ENCODE results near the gene TMX4. TPM values are rescaled to one million over a fixed set of nuclear protein-coding genes. Genes with fewer than 3 reads are reported as not detected.

The TMX4 gene
- total RNA-seq, 4 donors from 2014 or later = 23.6 to 32.9 (median 28.1) TPM

GRCh38 chr20:8005033-8005432, 14.5 kb downstream of the TMX4 start:
- in situ Hi-C loops (cut with MboI; ENCODE audit: low pct_ligation_motif_present in 1 of 4, low pct_unique_long_range_greater_than_20kb in 1 of 4, low sequenced_read_pairs in 3 of 4) (no loop called here), intact Hi-C loops (cut with DNase I; ENCODE audit: low total_unique reads) (no loop called here)
- whole genome bisulfite sequencing, 2 donors (ENCODE audit: low coverage in 1 of 2) = 68 to 100% methylated on average over 2 of the region's 2 CpGs
- Histone ChIP-seq H3K27ac (no peak overlapping the region), H3K9me3 (no peaks in the 10 kb centered on the region), H3K4me3 (no peak overlapping the region), H3K4me1 (no peaks in the 10 kb centered on the region), H3K27me3 (no peaks in the 10 kb centered on the region), H3K36me3 (no peaks in the 10 kb centered on the region)
- no peak for DNase-seq
- TF ChIP-seq POLR2A (IDR thresholded peaks at IDR 0.05) (no peak), POLR2AphosphoS5 (IDR thresholded peaks at IDR 0.05) (no peak), CTCF (IDR thresholded peaks at IDR 0.05) (no peak)

- Histone ChIP-seq H3K36me3 (peaks cover 0 to 28% (median 3%) of the 10 kb centered on the region in 4 donors), H3K4me3 (no peak overlapping the region), H3K27ac (no peak overlapping the region), H3K4me1 (no peaks in the 10 kb centered on the region), H3K9me3 (no peaks in the 10 kb centered on the region), H3K27me3 (no peaks in the 10 kb centered on the region)
- DNase-seq = no peak
- intact Hi-C loops (cut with DNase I; ENCODE audit: low total_unique reads) = no loop called here
- WGBS, 2 donors (ENCODE audit: low coverage in 1 of 2) = 89 to 100% methylated on average over 1 of the region's 1 CpG
- no peak for TF ChIP-seq CTCF (IDR thresholded peaks at IDR 0.05)
- TF ChIP-seq POLR2AphosphoS5 (IDR thresholded peaks at IDR 0.05) = no peak
- no peak for TF ChIP-seq POLR2A (IDR thresholded peaks at IDR 0.05)
- no peak for TF ChIP-seq EP300 (IDR thresholded peaks at IDR 0.05; ENCODE audit: low read depth)
- in situ Hi-C loops (cut with MboI; ENCODE audit: low pct_ligation_motif_present in 1 of 4, low pct_unique_long_range_greater_than_20kb in 1 of 4, low sequenced_read_pairs in 3 of 4) = no loop called here
Measured at GRCh38 chr20:8002056-8002455, 17.5 kb downstream of the TMX4 start.

GRCh38 chr20:8000796-8001195, 18.8 kb downstream of the TMX4 start:
- in situ Hi-C loops (cut with MboI; ENCODE audit: low pct_ligation_motif_present in 1 of 4, low pct_unique_long_range_greater_than_20kb in 1 of 4, low sequenced_read_pairs in 3 of 4) (no loop called here), intact Hi-C loops (cut with DNase I; ENCODE audit: low total_unique reads) (no loop called here)
- H3K27ac ChIP-seq = no peak overlapping the region
- no peaks in the 10 kb centered on the region for H3K27me3 ChIP-seq
- no peak overlapping the region for H3K4me3 ChIP-seq
- H3K9me3 ChIP-seq = no peaks in the 10 kb centered on the region
- DNase-seq = no peak
- peaks cover 0 to 38% (median 7%) of the 10 kb centered on the region in 4 donors for H3K36me3 ChIP-seq
- no peaks in the 10 kb centered on the region for H3K4me1 ChIP-seq
- TF ChIP-seq EP300 (IDR thresholded peaks at IDR 0.05; ENCODE audit: low read depth) = no peak
- no peak for TF ChIP-seq POLR2A (IDR thresholded peaks at IDR 0.05)
- no peak for TF ChIP-seq POLR2AphosphoS5 (IDR thresholded peaks at IDR 0.05)
- no peak for TF ChIP-seq CTCF (IDR thresholded peaks at IDR 0.05)

GRCh38 chr20:7996898-7997297, 22.7 kb downstream of the TMX4 start:
- H3K36me3 ChIP-seq = peaks cover 0 to 67% (median 13%) of the 10 kb centered on the region in 4 donors
- H3K27ac ChIP-seq = no peak overlapping the region
- no peaks in the 10 kb centered on the region for H3K27me3 ChIP-seq
- in situ Hi-C loops (cut with MboI; ENCODE audit: low pct_ligation_motif_present in 1 of 4, low pct_unique_long_range_greater_than_20kb in 1 of 4, low sequenced_read_pairs in 3 of 4) = no loop called here
- WGBS, 2 donors (ENCODE audit: low coverage in 1 of 2) = 92 to 98% methylated on average over 3 of the region's 3 CpGs
- intact Hi-C loops (cut with DNase I; ENCODE audit: low total_unique reads) = no loop called here
- H3K4me1 ChIP-seq = no peaks in the 10 kb centered on the region
- DNase-seq = no peak
- H3K9me3 ChIP-seq = no peaks in the 10 kb centered on the region
- no peak for TF ChIP-seq POLR2AphosphoS5 (IDR thresholded peaks at IDR 0.05)
- no peak for TF ChIP-seq CTCF (IDR thresholded peaks at IDR 0.05)
- no peak for TF ChIP-seq POLR2A (IDR thresholded peaks at IDR 0.05)
- no peak overlapping the region for H3K4me3 ChIP-seq

Data from transverse colon (tissue), 4 donors.